ENCODE measurements around the gene PDE4D. TPM values are rescaled to one million over a fixed set of nuclear protein-coding genes. Genes with fewer than 3 reads are reported as not detected.

The PDE4D gene
- total RNA-seq, 2 experiments from 2014 or later: 164 to 175 TPM

- Mint-ChIP-seq H3K27me3 (peaks cover 17% of the 10 kb centered on the region), H3K4me1 (ENCODE audit: low read depth) (no peaks in the 10 kb centered on the region), H3K4me3 (no peak overlapping the region), H3K27ac (no peak overlapping the region), H3K36me3 (ENCODE audit: low read depth) (no peaks in the 10 kb centered on the region), H3K9me3 (no peaks in the 10 kb centered on the region)
- POLR2A ChIA-PET: no interaction called here
- Histone ChIP-seq H3K27me3 (ENCODE audit: control insufficient read depth in 1 of 2, insufficient read depth in 2 of 2, low read length in 2 of 2) (peaks cover 0 to 6% of the 10 kb centered on the region in 2 experiments), H3K9me3 (ENCODE audit: control insufficient read depth in 1 of 2, insufficient read depth in 1 of 2, low read length in 2 of 2) (no peaks in the 10 kb centered on the region), H3K27ac (ENCODE audit: low read depth in 1 of 2, low read length in 2 of 2) (no peak overlapping the region), H3K4me3 (ENCODE audit: low read length) (no peak overlapping the region), H3K4me1 (ENCODE audit: insufficient read depth, low read length) (no peaks in the 10 kb centered on the region), H3K36me3 (ENCODE audit: insufficient read depth, low read length) (no peaks in the 10 kb centered on the region)
- CTCF ChIA-PET: no interaction called here
- intact Hi-C loops (cut with DNase I, micrococcal nuclease): no loop called here
- DNase-seq: no peak
- ATAC-seq (ENCODE audit: poor library complexity): no peak
- TF ChIP-seq, protein P1, sequence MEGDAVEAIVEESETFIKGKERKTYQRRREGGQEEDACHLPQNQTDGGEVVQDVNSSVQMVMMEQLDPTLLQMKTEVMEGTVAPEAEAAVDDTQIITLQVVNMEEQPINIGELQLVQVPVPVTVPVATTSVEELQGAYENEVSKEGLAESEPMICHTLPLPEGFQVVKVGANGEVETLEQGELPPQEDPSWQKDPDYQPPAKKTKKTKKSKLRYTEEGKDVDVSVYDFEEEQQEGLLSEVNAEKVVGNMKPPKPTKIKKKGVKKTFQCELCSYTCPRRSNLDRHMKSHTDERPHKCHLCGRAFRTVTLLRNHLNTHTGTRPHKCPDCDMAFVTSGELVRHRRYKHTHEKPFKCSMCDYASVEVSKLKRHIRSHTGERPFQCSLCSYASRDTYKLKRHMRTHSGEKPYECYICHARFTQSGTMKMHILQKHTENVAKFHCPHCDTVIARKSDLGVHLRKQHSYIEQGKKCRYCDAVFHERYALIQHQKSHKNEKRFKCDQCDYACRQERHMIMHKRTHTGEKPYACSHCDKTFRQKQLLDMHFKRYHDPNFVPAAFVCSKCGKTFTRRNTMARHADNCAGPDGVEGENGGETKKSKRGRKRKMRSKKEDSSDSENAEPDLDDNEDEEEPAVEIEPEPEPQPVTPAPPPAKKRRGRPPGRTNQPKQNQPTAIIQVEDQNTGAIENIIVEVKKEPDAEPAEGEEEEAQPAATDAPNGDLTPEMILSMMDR (IDR thresholded peaks at IDR 0.05): no peak
Measured at GRCh38 chr5:59251627-59252026, 641.9 kb downstream of the PDE4D start.

- Mint-ChIP-seq H3K4me1 (ENCODE audit: low read depth) (no peaks in the 10 kb centered on the region), H3K9me3 (no peaks in the 10 kb centered on the region), H3K27me3 (peaks cover 17% of the 10 kb centered on the region), H3K4me3 (no peak overlapping the region), H3K36me3 (ENCODE audit: low read depth) (no peaks in the 10 kb centered on the region), H3K27ac (no peak overlapping the region)
- TF ChIP-seq, protein P1 (IDR thresholded peaks at IDR 0.05): no peak
- intact Hi-C loops (cut with DNase I, micrococcal nuclease): no loop called here
- Histone ChIP-seq H3K27ac (ENCODE audit: low read depth in 1 of 2, low read length in 2 of 2) (no peak overlapping the region), H3K4me3 (ENCODE audit: low read length) (no peak overlapping the region), H3K9me3 (ENCODE audit: control insufficient read depth in 1 of 2, insufficient read depth in 1 of 2, low read length in 2 of 2) (no peaks in the 10 kb centered on the region), H3K36me3 (ENCODE audit: insufficient read depth, low read length) (no peaks in the 10 kb centered on the region), H3K4me1 (ENCODE audit: insufficient read depth, low read length) (no peaks in the 10 kb centered on the region), H3K27me3 (ENCODE audit: control insufficient read depth in 1 of 2, insufficient read depth in 2 of 2, low read length in 2 of 2) (peaks cover 0 to 6% of the 10 kb centered on the region in 2 experiments)
- DNase-seq (no peak), ATAC-seq (ENCODE audit: poor library complexity) (no peak)
- POLR2A ChIA-PET: no interaction called here
- CTCF ChIA-PET: no interaction called here
Measured at GRCh38 chr5:59249726-59250125, 643.8 kb downstream of the PDE4D start.

- Histone ChIP-seq H3K9me3 (ENCODE audit: control insufficient read depth in 1 of 2, insufficient read depth in 1 of 2, low read length in 2 of 2) (no peaks in the 10 kb centered on the region), H3K4me1 (ENCODE audit: insufficient read depth, low read length) (no peaks in the 10 kb centered on the region), H3K27me3 (ENCODE audit: control insufficient read depth in 1 of 2, insufficient read depth in 2 of 2, low read length in 2 of 2) (peaks cover 0 to 4% of the 10 kb centered on the region in 2 experiments), H3K4me3 (ENCODE audit: low read length) (no peak overlapping the region), H3K27ac (ENCODE audit: low read depth in 1 of 2, low read length in 2 of 2) (no peak overlapping the region), H3K36me3 (ENCODE audit: insufficient read depth, low read length) (no peaks in the 10 kb centered on the region)
- intact Hi-C loops (cut with DNase I, micrococcal nuclease): no loop called here
- DNase-seq: no peak
- H3K9me3 Mint-ChIP-seq: no peaks in the 10 kb centered on the region
- TF ChIP-seq, protein P1 (IDR thresholded peaks at IDR 0.05): no peak
- ChIA-PET CTCF (no interaction called here), POLR2A (no interaction called here)
- ATAC-seq (ENCODE audit: poor library complexity): no peak
- H3K4me3 Mint-ChIP-seq: no peak overlapping the region
- no peak overlapping the region for H3K27ac Mint-ChIP-seq
- no peaks in the 10 kb centered on the region for H3K4me1 Mint-ChIP-seq (ENCODE audit: low read depth)
- H3K36me3 Mint-ChIP-seq (ENCODE audit: low read depth): no peaks in the 10 kb centered on the region
- peaks cover 17% of the 10 kb centered on the region for H3K27me3 Mint-ChIP-seq
Measured at GRCh38 chr5:59249160-59249559, 644.4 kb downstream of the PDE4D start.
